Hepatic stellate cell (primary cell): ENCODE results near the gene NLRP10.

Experiments used
- DNase-seq: peaks from one replicate; pipeline ENCODE4 v3.0.0; 2011; ENCODE audit warnings: low spot score

The NLRP10 gene

GRCh38 chr11:7973011-7973410 lies 7.8 kb upstream of the NLRP10 start:
- DNase-seq: no peak

GRCh38 chr11:7971846-7972245 lies 6.6 kb upstream of the NLRP10 start:
- DNase-seq: no peak

DNA sequence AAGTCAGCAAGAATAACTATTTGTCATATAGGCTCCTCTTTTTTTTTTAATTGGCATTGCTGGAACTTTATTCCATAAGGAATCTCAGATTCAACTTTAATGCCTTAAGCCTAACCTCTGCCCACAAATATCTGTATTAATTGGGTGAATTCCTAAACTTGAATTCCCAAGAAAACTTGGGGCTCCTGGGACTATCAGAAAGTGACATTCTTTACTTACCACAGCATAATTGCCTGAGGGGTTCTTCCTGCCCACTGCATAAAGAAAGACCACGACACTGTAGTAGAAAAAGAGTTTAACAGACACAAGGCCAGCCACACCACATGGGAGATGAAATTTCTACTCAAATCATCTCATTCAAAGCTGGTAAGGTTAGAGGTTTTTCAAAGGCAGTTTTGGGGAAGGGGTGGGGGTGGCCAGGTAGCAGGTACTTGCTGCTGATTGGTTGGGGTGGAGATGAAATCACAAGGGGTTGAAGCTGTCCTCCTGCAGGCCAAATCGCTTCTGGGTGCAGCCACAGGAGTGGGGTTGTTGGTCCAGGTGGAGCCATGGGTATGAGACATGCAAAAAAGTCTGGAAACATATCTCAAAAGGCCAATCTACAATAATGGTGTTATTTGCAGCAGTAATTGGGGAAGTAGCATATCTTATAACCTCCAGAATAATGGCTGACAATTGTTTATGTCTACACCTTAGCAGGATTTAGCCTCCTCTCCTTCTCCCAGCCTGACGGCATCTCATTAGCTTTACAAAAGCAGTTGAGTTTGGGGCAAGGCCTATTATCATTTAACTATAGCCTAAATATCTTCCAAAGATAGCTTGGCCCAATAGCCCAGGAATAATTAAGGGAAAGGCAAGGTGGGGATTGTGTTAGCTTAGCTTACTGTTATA lies 4.8 kb upstream of the NLRP10 start:
- no peak for DNase-seq

GRCh38 chr11:7968686-7969085 lies 3.4 kb upstream of the NLRP10 start:
- no peak for DNase-seq

- DNase-seq: no peak
Measured at GRCh38 chr11:7967826-7968225, 2.6 kb upstream of the NLRP10 start.

- no peak for DNase-seq
Measured at GRCh38 chr11:7967097-7967496, 1.9 kb upstream of the NLRP10 start.

DNA sequence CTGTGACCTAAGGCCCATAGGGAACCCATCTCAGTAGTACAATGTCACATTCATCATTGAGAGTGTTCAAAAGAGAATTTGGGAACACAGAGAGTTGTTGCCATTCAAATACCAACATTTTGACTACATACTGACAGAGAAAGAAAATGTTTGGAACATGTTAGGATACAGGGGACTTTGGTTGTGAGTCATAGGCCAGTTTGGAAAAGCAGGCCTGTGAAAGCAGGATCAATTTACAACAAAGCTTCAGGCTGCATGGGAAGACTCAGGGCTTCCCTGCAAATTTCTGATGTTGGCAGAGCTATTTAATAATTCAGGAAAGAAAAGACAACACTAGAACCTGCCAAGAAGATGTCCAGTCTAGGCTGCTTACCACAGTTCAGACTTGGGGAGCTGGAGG lies 374 bp downstream of the NLRP10 start:
- peak; percentile 35 for DNase-seq

DNA sequence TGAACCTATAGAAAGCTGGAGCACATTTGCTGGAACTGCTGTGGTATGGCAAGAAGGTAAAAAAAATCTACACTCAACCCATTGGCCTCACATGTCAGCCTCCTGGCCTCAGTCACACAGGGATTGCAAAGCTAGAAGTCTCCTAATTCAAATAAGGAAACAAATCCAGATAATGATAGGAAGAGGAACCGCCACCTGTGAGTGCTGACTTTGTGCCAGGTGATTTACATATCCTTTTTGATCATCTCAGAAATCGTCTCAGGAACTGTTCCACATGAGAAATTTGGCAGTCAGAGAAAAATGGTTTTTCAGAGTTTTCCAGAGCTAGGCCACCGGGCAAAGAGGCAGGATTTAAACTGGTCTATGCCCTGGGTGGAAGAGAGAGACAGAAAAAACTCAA lies 986 bp downstream of the NLRP10 start:
- no peak for DNase-seq

DNA sequence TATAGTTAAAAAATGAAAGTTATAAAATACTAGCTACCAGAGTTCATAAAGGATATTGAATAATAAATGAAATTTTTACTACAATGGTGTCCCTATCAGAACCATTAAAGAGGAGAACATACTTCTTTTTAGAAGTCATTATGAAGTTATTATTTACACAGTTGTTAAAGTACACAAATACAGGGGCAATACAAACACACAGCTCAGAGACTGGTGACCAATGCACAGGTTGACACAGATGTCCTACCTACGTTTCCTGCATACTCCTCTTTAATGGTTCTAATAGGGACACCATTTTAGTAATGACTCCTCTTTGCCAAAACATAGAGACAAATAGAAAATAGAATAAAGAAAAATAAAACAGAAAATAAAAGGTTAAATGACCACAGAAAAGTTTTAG lies 10.1 kb downstream of the NLRP10 start:
- no peak for DNase-seq

GRCh38 chr11:7949934-7950333 lies 15.3 kb downstream of the NLRP10 start:
- DNase-seq: no peak

GRCh38 chr11:7944123-7944522 lies 21.1 kb downstream of the NLRP10 start:
- DNase-seq: no peak

DNA sequence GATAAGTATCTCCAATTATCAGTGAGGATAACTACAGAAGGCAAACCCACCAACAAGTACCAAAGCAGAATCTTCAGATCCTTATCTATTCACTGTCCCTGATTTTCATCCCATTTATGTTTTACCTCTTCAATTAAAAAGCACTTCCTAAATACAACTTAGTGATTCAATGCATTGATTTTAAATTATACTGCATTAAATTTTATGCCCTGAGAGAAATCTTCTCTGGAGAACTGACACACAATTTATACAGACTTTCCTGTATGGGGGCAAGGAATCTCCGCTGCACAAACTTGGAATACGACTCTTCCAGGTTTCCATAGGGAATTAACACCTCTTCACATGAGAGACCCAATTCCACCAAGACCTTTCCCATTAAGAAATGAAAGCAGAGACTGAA lies 23.6 kb downstream of the NLRP10 start, which contains the start of gene OR10A3:
Gene OR10A3 (minus strand): TSS at position 101 of the 400 bp plus-strand sequence. CDS start 2,188 bp downstream, outside the sequence.
- no peak for DNase-seq

DNA sequence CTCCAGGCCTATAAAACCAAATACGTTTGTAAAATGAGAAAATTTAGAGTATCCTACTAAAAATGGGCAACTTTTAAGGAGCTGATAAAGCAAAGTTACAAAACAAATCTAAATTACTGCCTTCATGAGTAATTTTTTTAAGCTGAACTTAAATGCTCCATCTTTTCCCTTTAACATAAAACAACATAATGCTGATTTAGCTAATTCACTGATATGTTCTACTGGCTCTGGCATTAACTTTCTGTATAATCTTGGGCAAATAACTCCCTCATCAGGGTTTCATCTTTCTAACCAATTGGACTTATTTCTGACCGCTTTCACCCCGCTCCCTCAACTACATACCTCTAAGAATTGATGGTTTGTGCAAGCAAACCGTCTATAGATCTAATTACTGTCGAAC lies 24.1 kb downstream of the NLRP10 start:
- no peak for DNase-seq

- DNase-seq: no peak
Measured at GRCh38 chr11:7936615-7937014, 28.6 kb downstream of the NLRP10 start.

DNA sequence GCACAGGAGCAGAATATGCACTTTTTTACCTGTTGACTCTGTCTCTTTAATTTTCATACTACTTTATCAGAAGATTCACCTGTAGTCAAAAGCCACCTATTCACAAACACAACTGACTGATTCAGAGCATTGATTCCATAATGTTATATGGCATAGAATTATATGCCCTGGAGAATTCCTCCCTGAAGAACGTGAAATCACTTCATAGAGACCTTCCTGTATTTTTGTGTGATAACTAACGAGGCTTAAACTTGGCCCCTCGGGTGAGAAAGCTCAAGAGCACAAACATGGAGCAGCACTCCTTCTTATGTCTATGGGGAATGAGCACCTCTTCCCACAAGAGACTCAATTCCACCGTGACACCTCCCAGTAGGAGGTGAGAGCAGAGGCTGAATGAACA lies 34.1 kb downstream of the NLRP10 start, which contains the start of gene OR10A6:
Gene OR10A6 (minus strand): TSS at position 101 of the 400 bp plus-strand sequence. CDS start 2,606 bp downstream, outside the sequence.
- no peak for DNase-seq

DNA sequence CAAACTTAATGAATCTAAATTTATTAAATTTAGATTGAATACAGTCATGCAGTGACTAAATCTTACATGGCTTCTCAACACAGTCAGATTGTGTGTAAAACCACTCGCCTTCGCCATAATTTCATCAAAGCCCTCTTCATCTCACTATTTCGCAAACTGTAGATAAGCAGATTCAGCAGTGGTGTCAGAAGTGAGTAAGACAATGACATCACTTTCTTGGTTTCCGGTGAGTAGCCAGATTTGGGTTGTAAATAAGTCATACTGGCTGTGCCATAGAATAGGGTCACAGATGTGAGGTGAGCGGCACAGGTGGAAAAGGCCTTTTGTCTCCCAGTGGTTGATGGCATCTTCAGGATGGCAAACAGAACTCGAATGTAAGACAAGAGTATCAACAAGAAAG lies 37.6 kb downstream of the NLRP10 start:
- DNase-seq: no peak

- no peak for DNase-seq
Measured at GRCh38 chr11:7924536-7924935, 40.7 kb downstream of the NLRP10 start.

GRCh38 chr11:7918141-7918540 lies 47.1 kb downstream of the NLRP10 start:
- no peak for DNase-seq
